IMR-90 (cell line): ENCODE measurements around the gene SETDB1. TPM values are rescaled to one million over a fixed set of nuclear protein-coding genes. Genes with fewer than 3 reads are reported as not detected.

Experiments
- ATAC-seq: fragments of 200-7000 bp; cut with Tn5 transposase; 2 replicates; pipeline ENCODE4 v1.9.1; 2020; ENCODE audit warnings: low read depth, mild to moderate bottlenecking, moderate library complexity
- BruUV-seq: library from RNA; stranded (reverse); fragments of 400-500 nt; replicated peaks from 2 replicates; lab custom pipeline; 2021; lab: Mats Ljungman, UMichigan
- CTCF ChIA-PET: fragments of 300-600 bp; formaldehyde crosslinking; extraction: SDS; loops from one replicate; lab custom pipeline; 2021; ENCODE audit warnings: antibody characterized with exemption; lab: Yijun Ruan, JAX
- POLR2A ChIA-PET: fragments of 300-600 bp; sonication (Branson Sonifier 250); formaldehyde crosslinking; loops from one replicate; lab custom pipeline; 2022; ENCODE audit warnings: antibody characterized with exemption; ENCODE audit not compliant: unreplicated experiment; lab: Charles Lee
- DNase-seq: peaks from one replicate; pipeline ENCODE4 v3.0.0; 2013
- H2AFZ ChIP-seq: replicated peaks from 2 replicates; pipeline ENCODE3; 2013; ENCODE audit warnings: low read length, mild to moderate bottlenecking; ENCODE audit not compliant: poor library complexity
- H2AK5ac ChIP-seq: 2 replicates; pipeline ENCODE4 v1.6.1; 2013; ENCODE audit warnings: low read depth, low read length, inconsistent platforms
- H2AK9ac ChIP-seq: replicated peaks from 2 replicates; pipeline ENCODE3; 2013; ENCODE audit warnings: mild to moderate bottlenecking, low read depth, low read length, moderate library complexity; ENCODE audit not compliant: poor library complexity
- H2BK120ac ChIP-seq: 2 replicates; pipeline ENCODE4 v1.6.1; 2013; ENCODE audit warnings: low read depth, low read length, inconsistent platforms
- H2BK15ac ChIP-seq: 3 replicates; pipeline ENCODE4 v1.6.1; 2013; ENCODE audit warnings: low read depth, low read length, inconsistent platforms
- H2BK20ac ChIP-seq: 2 replicates; pipeline ENCODE4 v1.6.1; 2013; ENCODE audit warnings: low read depth, mild to moderate bottlenecking, inconsistent platforms, low read length, moderate library complexity
- H2BK5ac ChIP-seq: 2 replicates; pipeline ENCODE4 v1.6.1; 2013; ENCODE audit warnings: mild to moderate bottlenecking, low read depth, low read length, inconsistent platforms; ENCODE audit not compliant: poor library complexity, severe bottlenecking
- H3K14ac ChIP-seq: replicated peaks from 2 replicates; pipeline ENCODE4 v1.6.1; 2013; ENCODE audit warnings: low read depth, low read length, inconsistent platforms
- H3K18ac ChIP-seq: 2 replicates; pipeline ENCODE4 v1.6.1; 2013; ENCODE audit warnings: low read depth, low read length, control low read depth
- H3K23ac ChIP-seq: 2 replicates; pipeline ENCODE4 v1.6.1; 2013; ENCODE audit warnings: low read depth, low read length, inconsistent platforms
- H3K27ac ChIP-seq: 2 replicates; pipeline ENCODE4 v1.5.1; 2013; ENCODE audit warnings: mild to moderate bottlenecking, control low read depth, low read length; ENCODE audit not compliant: insufficient read depth
- H3K27me3 ChIP-seq: 2 replicates; pipeline ENCODE4 v1.6.1; 2013; ENCODE audit warnings: low read length; ENCODE audit not compliant: control insufficient read depth, insufficient read depth
- H3K36me3 ChIP-seq: 2 replicates; pipeline ENCODE4 v1.6.1; 2013; ENCODE audit warnings: low read length, mixed read lengths; ENCODE audit not compliant: control insufficient read depth, insufficient read depth
- H3K4ac ChIP-seq: 2 replicates; pipeline ENCODE4 v1.6.1; 2013; ENCODE audit warnings: low read depth, low read length, inconsistent platforms
- H3K4me1 ChIP-seq: 2 replicates; pipeline ENCODE4 v1.6.1; 2013; ENCODE audit warnings: low read length, mixed read lengths; ENCODE audit not compliant: control insufficient read depth, insufficient read depth
- H3K4me2 ChIP-seq: 2 replicates; pipeline ENCODE4 v1.6.1; 2013; ENCODE audit warnings: low read depth, mild to moderate bottlenecking, control low read depth, low read length, moderate library complexity
- H3K4me3 ChIP-seq: 2 replicates; pipeline ENCODE4 v1.5.1; 2013; ENCODE audit warnings: low read depth, mild to moderate bottlenecking, control low read depth, low read length, moderate library complexity; ENCODE audit not compliant: insufficient read depth
- H3K56ac ChIP-seq: 2 replicates; pipeline ENCODE4 v1.6.1; 2013; ENCODE audit warnings: low read length, inconsistent platforms; ENCODE audit not compliant: insufficient read depth; ENCODE audit errors: extremely low read depth
- H3K79me1 ChIP-seq, 2 experiments: 2 replicates each; pipeline ENCODE4 v1.6.1; 2013; ENCODE audit warnings: low read length in 2 of 2, inconsistent platforms in 1 of 2, low read depth in 1 of 2
- H3K9ac ChIP-seq: 2 replicates; pipeline ENCODE4 v1.6.1; 2013; ENCODE audit warnings: low read depth, low read length, control low read depth
- H3K9me1 ChIP-seq: 2 replicates; pipeline ENCODE4 v1.6.1; 2013; ENCODE audit warnings: low read length, inconsistent platforms; ENCODE audit not compliant: insufficient read depth
- H3K9me3 ChIP-seq: 2 replicates; pipeline ENCODE4 v1.6.1; 2013; ENCODE audit warnings: low read length; ENCODE audit not compliant: control insufficient read depth, insufficient read depth
- H4K20me1 ChIP-seq: 2 replicates; pipeline ENCODE4 v1.6.1; 2013; ENCODE audit warnings: low read length, inconsistent platforms; ENCODE audit not compliant: insufficient read depth
- H4K5ac ChIP-seq: 2 replicates; pipeline ENCODE4 v1.6.1; 2013; ENCODE audit warnings: mild to moderate bottlenecking, low read depth, low read length, control low read depth
- H4K8ac ChIP-seq, 2 experiments: 2 replicates each; pipeline ENCODE4 v1.6.1; 2013; ENCODE audit warnings: low read depth in 2 of 2, low read length in 2 of 2, control low read depth in 1 of 2, inconsistent platforms in 1 of 2
- H4K91ac ChIP-seq: 2 replicates; pipeline ENCODE4 v1.6.1; 2013; ENCODE audit warnings: low read depth, low read length, inconsistent platforms; ENCODE audit not compliant: insufficient read depth
- CEBPB ChIP-seq: IDR thresholded peaks from 2 replicates; pipeline ENCODE4 v1.6.1; 2012; ENCODE audit warnings: low read depth, low read length, improper control_type of control experiment
- CHD1 ChIP-seq: IDR thresholded peaks from 2 replicates; pipeline ENCODE4 v1.6.1; 2012; ENCODE audit warnings: low read depth, low read length, improper control_type of control experiment
- CTCF ChIP-seq: conservative IDR thresholded peaks from 2 replicates; pipeline ENCODE4 v1.5.1; 2012; ENCODE audit warnings: mild to moderate bottlenecking, low read depth, low read length, improper control_type of control experiment
- ELK1 ChIP-seq: fragments of 150-350 bp; IDR thresholded peaks from 2 replicates; pipeline ENCODE4 v1.6.1; 2016; ENCODE audit warnings: low read depth, mild to moderate bottlenecking, low read length, moderate library complexity, borderline replicate concordance
- FOS ChIP-seq: fragments of 150-350 bp; IDR thresholded peaks from 2 replicates; pipeline ENCODE4 v1.6.1; 2016; ENCODE audit warnings: low read depth, low read length
- MAFK ChIP-seq: IDR thresholded peaks from 2 replicates; pipeline ENCODE4 v1.6.1; 2012; ENCODE audit warnings: low read depth, low read length, improper control_type of control experiment
- MAZ ChIP-seq: IDR thresholded peaks from 2 replicates; pipeline ENCODE4 v1.6.1; 2012; ENCODE audit warnings: low read depth, mild to moderate bottlenecking, low read length, improper control_type of control experiment, moderate library complexity, borderline replicate concordance
- MXI1 ChIP-seq: IDR thresholded peaks from 2 replicates; pipeline ENCODE4 v1.6.1; 2012; ENCODE audit warnings: low read depth, mild to moderate bottlenecking, low read length, moderate library complexity, borderline replicate concordance
- POLR2A ChIP-seq: IDR thresholded peaks from 2 replicates; pipeline ENCODE4 v1.6.1; 2012; ENCODE audit warnings: mild to moderate bottlenecking, low read depth, low read length
- RCOR1 ChIP-seq: IDR thresholded peaks from 2 replicates; pipeline ENCODE4 v1.6.1; 2012; ENCODE audit warnings: mild to moderate bottlenecking, low read length, improper control_type of control experiment; ENCODE audit not compliant: insufficient replicate concordance
- RFX5 ChIP-seq: IDR thresholded peaks from 2 replicates; pipeline ENCODE4 v1.8.0; 2012; ENCODE audit warnings: low read depth, mild to moderate bottlenecking, low read length, moderate library complexity
- SMC3 ChIP-seq: fragments of 150-350 bp; IDR thresholded peaks from 2 replicates; pipeline ENCODE4 v1.6.1; 2016; ENCODE audit warnings: low read depth, mild to moderate bottlenecking, antibody characterized with exemption, low read length, moderate library complexity
- USF2 ChIP-seq: fragments of 150-350 bp; IDR thresholded peaks from 2 replicates; pipeline ENCODE4 v1.6.1; 2017; ENCODE audit warnings: mild to moderate bottlenecking, antibody characterized with exemption, low read length, low read depth
- WGBS, 2 experiments: methylation state at CpG; one replicate each; pipeline versions ENCODE4 v1.1.5 to v1.1.7; 2013; ENCODE audit warnings: missing lambda C conversion rate in 2 of 2; ENCODE audit not compliant: insufficient read length in 1 of 2; ENCODE audit errors: extremely low coverage in 2 of 2; 5-methylcytosine and 5-hydroxymethylcytosine counted together
- dilution Hi-C: fragments of 300-500 bp; cut with HindIII; formaldehyde crosslinking; loops from one replicate; pipeline ENCODE4 v1.14.3; 2018; ENCODE audit warnings: low sequenced_read_pairs; ENCODE audit not compliant: unreplicated experiment
- in situ Hi-C: fragments of 300-500 bp; cut with MboI; formaldehyde crosslinking; loops from 3 replicates; pipeline ENCODE4 v1.14.3; 2019; ENCODE audit warnings: low sequenced_read_pairs, inconsistent platforms, mixed read lengths
- intact Hi-C: fragments of 100-400 bp; cut with micrococcal nuclease; formaldehyde crosslinking; loops from 2 replicates; pipeline ENCODE4 v1.10.0; 2022
- polyA plus RNA-seq, 3 experiments: library from polyadenylated mRNA; depleted of rRNA; stranded (reverse); fragments of >200 nt; gene quantifications; 2 replicates each; pipeline ENCODE4 v1.2.3, GENCODE V29; 2012; ENCODE audit warnings: low replicate concordance in 1 of 3
- total RNA-seq: library from RNA; depleted of rRNA; stranded (reverse); fragments of >200 nt; gene quantifications from 2 replicates; pipeline ENCODE4 v1.2.3, GENCODE V29; 2012

SETDB1 gene
- total and polyA plus RNA-seq, 2 of the 4 experiments (the other 2 are of a cell fraction) = 18.7 to 22.9 TPM

DNA sequence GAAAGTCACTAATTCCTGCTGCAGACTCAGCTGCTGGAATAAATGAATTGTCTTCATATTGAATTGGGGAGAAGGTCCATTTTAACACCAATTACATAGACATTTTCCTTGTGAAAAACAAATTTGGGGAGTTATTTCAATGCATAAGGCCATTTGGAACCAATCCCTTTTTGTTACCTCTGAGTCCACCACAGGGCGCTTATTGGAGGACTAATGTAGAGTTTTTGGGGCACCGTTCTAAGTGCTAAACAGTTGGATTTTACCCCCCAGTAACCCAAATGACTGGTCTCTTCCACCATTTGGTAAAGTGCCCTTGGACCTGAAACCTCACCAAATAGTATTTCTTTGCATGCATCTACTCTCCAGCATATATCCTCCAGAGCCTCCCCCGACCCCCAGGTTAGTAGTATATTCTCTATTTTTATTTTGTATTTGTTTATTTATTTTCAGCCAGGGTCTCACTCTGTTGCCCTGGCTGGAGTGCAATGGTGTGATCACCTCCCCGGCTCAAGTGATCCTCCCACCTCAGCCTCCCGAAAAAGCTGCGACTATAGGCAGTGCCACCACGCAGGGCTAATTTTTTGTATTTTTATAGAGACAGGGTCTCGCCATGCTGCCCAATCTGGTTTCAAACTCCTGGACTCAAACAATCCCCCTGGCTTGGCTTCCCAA, 83.6 kb downstream of the SETDB1 start:
- H3K4me3 ChIP-seq = no peak overlapping the region
- CTCF ChIA-PET = interaction anchor here (1.0 kb wide), 1 partner anchor 49 kb away, joined by 5 read pairs; the partner anchor contains the start of gene CDC42SE1

More for the DNA sequence above, 83.6 kb downstream of the SETDB1 start:
- H3K4ac ChIP-seq = no peak overlapping the region
- no peaks in the 10 kb centered on the region for H4K20me1 ChIP-seq
- in situ Hi-C loops (no loop called here), dilution Hi-C loops (no loop called here), intact Hi-C loops (loop anchor here (5.0 to 10.0 kb wide), 2 partner anchors 52 to 445 kb away; partner anchors contain the start of gene MLLT11)
- H3K18ac ChIP-seq = no peak overlapping the region
- peak overlapping the region; percentile 3 for H2BK5ac ChIP-seq
- H3K27ac ChIP-seq = no peak overlapping the region
- H3K27me3 ChIP-seq = no peaks in the 10 kb centered on the region
- no peak overlapping the region for H3K56ac ChIP-seq
- ATAC-seq (no peak), DNase-seq (no peak)
- H4K8ac ChIP-seq = no peak overlapping the region
- no peak overlapping the region for H2AFZ ChIP-seq
- no peak for TF ChIP-seq CEBPB
- TF ChIP-seq ELK1 = no peak
- TF ChIP-seq MAFK = no peak
- TF ChIP-seq CTCF = no peak
- no peak for TF ChIP-seq MAZ
- no peak for TF ChIP-seq FOS
- no peak for TF ChIP-seq SMC3
- TF ChIP-seq POLR2A = no peak
- no peak for TF ChIP-seq MXI1
- no peak for TF ChIP-seq CHD1
- TF ChIP-seq USF2 = no peak
- no peak for TF ChIP-seq RFX5
- TF ChIP-seq RCOR1 = no peak
- no TSS peak for BruUV-seq
- H3K9me1 ChIP-seq = peaks cover 11% of the 10 kb centered on the region
- H3K4me2 ChIP-seq = peak overlapping the region; percentile 81; the same call in 1 of the 2 replicates
- H2BK15ac ChIP-seq = no peak overlapping the region; the same call in 2 of the 3 replicates
- H3K4me1 ChIP-seq = peaks cover 5% of the 10 kb centered on the region; the same call in 1 of the 2 replicates
- H2AK5ac ChIP-seq = no peak overlapping the region
- H2BK20ac ChIP-seq = no peak overlapping the region
- 83% methylated on average over 1 of the region's 8 CpGs; no CpG with 5 or more reads in 1 of the 2 experiments for WGBS, 2 experiments
- no peak overlapping the region for H3K14ac ChIP-seq
- no peak overlapping the region for H2BK120ac ChIP-seq
- no peak overlapping the region for H4K5ac ChIP-seq
- no peak overlapping the region for H3K23ac ChIP-seq
- no peaks in the 10 kb centered on the region for H3K9me3 ChIP-seq
- H3K36me3 ChIP-seq = no peaks in the 10 kb centered on the region
- POLR2A ChIA-PET = no interaction called here
- no peak overlapping the region for H4K91ac ChIP-seq
- H2AK9ac ChIP-seq = no peak overlapping the region
- H3K9ac ChIP-seq = no peak overlapping the region
- H3K79me1 ChIP-seq = peaks cover 16 to 52% of the 10 kb centered on the region in 2 experiments
